Stimulated activated naive CD8-positive, alpha-beta T cell treated with anti-CD3 and anti-CD28 coated beads, Interleukin-15, amount 100 ng/mL, for 72 hours (primary cell): Measurements from ENCODE around the gene CYREN.

Source experiments
- ATAC-seq: fragments of 150-1000 bp; cut with Tn5 transposase; 2 replicates; pipeline ENCODE4 v1.10.0; 2021; ENCODE audit warnings: mild to moderate bottlenecking, moderate library complexity
- DNase-seq, 2 donors: peaks; one replicate each; pipeline ENCODE4 v3.0.0; 2021 to 2022
- H3K27ac Mint-ChIP-seq, 2 donors: one replicate each; pipeline ENCODE4 v1.8.0; 2022; ENCODE audit warnings: mild to moderate bottlenecking in 2 of 2, mixed read lengths in 2 of 2, moderate library complexity in 2 of 2
- H3K27me3 Mint-ChIP-seq: one replicate; pipeline ENCODE4 v1.8.0; 2022; ENCODE audit warnings: mixed read lengths
- H3K4me1 Mint-ChIP-seq: one replicate; pipeline ENCODE4 v1.8.0; 2022; ENCODE audit warnings: mild to moderate bottlenecking, mixed read lengths
- H3K4me3 Mint-ChIP-seq, 2 donors: one replicate each; pipeline ENCODE4 v1.8.0; 2022; ENCODE audit warnings: mild to moderate bottlenecking in 2 of 2, mixed read lengths in 2 of 2, moderate library complexity in 1 of 2
- H3K9me3 Mint-ChIP-seq, 2 donors: one replicate each; pipeline ENCODE4 v1.8.0; 2022; ENCODE audit warnings: mixed read lengths in 2 of 2

Gene CYREN

DNA sequence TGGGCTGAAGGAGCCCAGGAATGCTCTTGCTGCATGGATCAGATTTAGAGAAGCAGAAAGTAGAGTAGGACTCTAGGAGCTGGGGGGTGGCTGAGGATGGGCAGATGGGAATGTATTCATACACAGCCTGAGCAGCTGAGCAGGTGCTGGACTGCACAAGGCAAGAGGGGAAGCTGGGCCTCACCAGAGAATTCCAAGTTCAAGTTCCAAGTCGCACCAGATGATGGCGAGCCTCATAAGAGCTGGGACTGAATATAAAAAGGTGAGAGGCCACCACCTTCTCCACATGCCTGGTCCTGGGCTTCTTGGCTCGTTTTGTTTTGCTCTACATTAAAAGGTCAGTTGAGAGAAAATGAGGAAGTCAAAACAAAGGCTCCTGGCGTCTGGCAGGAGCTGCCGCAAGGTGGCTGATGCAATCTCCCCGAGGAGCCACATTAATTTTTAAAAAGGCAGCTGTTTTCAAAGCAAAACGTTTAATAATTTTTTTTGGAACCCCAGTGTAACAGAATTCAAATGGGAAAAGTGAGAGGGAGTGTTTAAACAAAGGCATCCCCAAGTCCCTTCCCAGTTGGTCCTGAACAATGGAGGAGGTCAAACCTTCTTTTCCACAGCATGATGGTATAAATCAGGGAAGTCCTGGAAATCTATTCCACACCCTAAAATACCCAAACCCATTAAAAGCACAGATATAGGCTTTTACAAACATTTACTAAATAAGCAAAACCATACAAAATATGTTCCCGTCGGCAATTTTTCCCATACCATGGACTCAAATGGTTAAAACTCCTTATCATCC is 9.5 kb downstream of the CYREN start:
- peak overlapping the region; percentile 97 to 99 for H3K27ac Mint-ChIP-seq
- ATAC-seq (no peak), DNase-seq (no peak)
- H3K4me3 Mint-ChIP-seq = peak overlapping the region; percentile 16 to 79
- peaks cover 27 to 43% of the 10 kb centered on the region in 2 donors for H3K9me3 Mint-ChIP-seq
- H3K4me1 Mint-ChIP-seq = peaks cover 78% of the 10 kb centered on the region
- no peaks in the 10 kb centered on the region for H3K27me3 Mint-ChIP-seq

- peaks cover 32 to 47% of the 10 kb centered on the region in 2 donors for H3K9me3 Mint-ChIP-seq
- no peak for DNase-seq
- H3K4me3 Mint-ChIP-seq = peak overlapping the region; percentile 56 to 79
- H3K4me1 Mint-ChIP-seq = peaks cover 71% of the 10 kb centered on the region
- ATAC-seq = peak; percentile 48
- H3K27me3 Mint-ChIP-seq = no peaks in the 10 kb centered on the region
- peak overlapping the region; percentile 97 to 99 for H3K27ac Mint-ChIP-seq
These were observed 10.2 kb downstream of the CYREN start for GRCh38 chr7:135160098-135160857.

DNA sequence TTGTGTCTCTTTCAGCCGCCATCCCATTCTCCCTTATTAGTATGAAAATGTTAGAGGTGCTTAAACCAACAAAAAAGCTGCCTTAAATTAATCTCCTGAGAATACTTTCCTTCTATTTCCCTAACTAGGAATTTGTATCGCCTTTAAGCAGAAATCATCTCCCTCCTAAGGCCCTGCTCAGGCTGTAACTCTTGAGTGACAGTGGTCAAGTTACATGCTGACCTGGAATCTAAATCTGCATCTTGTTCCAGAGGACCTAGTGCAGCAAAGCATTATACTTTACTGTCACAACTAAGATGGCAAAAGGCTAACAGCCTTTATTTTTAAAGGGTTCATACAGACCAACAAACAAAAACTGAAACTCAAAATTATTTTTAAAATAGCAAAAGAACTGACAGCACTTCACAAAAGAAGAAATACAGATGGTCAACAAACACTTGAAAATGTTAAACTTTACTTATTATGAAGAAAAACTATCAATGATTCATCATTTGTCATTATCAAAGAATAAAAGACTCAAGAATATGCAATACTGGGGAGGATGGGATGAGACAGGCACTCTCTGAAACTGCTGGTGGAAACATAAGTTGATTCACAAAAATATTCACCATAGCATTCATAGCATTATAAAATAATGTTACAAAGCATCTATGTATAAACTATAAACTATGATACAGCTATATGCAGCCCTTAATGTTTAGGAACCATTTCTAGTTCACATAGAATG is 11.0 kb downstream of the CYREN start:
- peaks cover 39 to 55% of the 10 kb centered on the region in 2 donors for H3K9me3 Mint-ChIP-seq
- H3K27me3 Mint-ChIP-seq = no peaks in the 10 kb centered on the region
- peak overlapping the region; percentile 51 to 99 for H3K27ac Mint-ChIP-seq
- H3K4me3 Mint-ChIP-seq = peak overlapping the region; percentile 28 to 53
- DNase-seq (no peak), ATAC-seq (no peak)
- peaks cover 68% of the 10 kb centered on the region for H3K4me1 Mint-ChIP-seq

DNA sequence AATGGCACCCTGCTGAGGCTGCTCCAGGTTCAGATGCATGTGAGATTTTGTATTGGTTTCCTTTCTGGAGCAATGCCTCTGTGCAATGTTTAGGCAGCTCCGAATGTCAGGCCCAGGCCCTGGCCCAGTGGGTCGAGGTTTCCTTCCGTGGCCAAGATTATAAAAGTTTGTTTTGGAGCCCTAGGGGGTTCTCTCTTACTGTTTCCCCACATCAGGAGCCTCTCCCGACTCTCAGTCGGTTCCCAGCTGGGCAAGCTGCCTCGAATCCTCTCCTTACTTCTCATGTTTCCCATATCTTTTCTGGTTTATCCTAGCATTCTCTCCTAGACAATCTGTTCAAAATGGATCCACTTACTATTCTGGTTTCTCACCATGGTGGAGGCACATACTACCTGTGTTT is 11.6 kb downstream of the CYREN start:
- peak overlapping the region in 1 of 2 donors; percentile 92 for H3K27ac Mint-ChIP-seq
- H3K4me1 Mint-ChIP-seq = peaks cover 68% of the 10 kb centered on the region
- no peaks in the 10 kb centered on the region for H3K27me3 Mint-ChIP-seq
- no peak for DNase-seq
- H3K4me3 Mint-ChIP-seq = no peak overlapping the region
- H3K9me3 Mint-ChIP-seq = peaks cover 46 to 61% of the 10 kb centered on the region in 2 donors
- no peak for ATAC-seq

DNA sequence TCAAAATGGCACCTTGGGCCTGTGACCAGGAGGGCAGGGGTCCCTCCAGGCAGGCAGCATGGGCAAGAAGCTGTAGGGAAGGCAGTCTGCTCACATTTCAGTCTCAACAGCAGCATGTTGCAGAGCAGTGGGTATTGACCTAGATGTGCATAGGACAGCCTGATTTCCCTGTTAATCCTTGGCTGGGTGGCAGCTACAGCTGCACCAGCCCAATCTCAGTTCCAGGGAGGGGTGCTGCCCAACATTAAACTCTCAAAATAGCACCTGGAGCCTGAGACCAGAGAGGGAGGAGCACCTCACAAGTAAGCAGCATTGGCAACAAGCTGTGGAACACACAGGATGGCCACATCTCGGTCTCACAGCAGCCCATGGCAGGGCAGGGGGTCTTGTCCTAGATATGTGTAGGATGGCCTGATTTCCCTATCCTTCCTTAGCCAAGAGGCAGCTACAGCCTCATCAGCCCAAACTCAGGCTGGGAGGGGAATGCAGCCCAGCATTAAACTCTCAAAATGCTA is 12.3 kb downstream of the CYREN start:
- H3K9me3 Mint-ChIP-seq = peaks cover 47 to 66% of the 10 kb centered on the region in 2 donors
- ATAC-seq = no peak

GRCh38 chr7:135156290-135156689 is 14.2 kb downstream of the CYREN start:
- DNase-seq (no peak), ATAC-seq (no peak)
- Mint-ChIP-seq H3K4me1 (peaks cover 61% of the 10 kb centered on the region), H3K9me3 (peaks cover 33 to 56% of the 10 kb centered on the region in 2 donors), H3K27me3 (no peaks in the 10 kb centered on the region), H3K27ac (no peak overlapping the region), H3K4me3 (no peak overlapping the region)

More for the DNA sequence above, 12.3 kb downstream of the CYREN start:
- Mint-ChIP-seq H3K27ac (peak overlapping the region in 1 of 2 donors; percentile 37), H3K4me1 (peaks cover 72% of the 10 kb centered on the region), H3K4me3 (no peak overlapping the region), H3K27me3 (no peaks in the 10 kb centered on the region)
- no peak for DNase-seq

DNA sequence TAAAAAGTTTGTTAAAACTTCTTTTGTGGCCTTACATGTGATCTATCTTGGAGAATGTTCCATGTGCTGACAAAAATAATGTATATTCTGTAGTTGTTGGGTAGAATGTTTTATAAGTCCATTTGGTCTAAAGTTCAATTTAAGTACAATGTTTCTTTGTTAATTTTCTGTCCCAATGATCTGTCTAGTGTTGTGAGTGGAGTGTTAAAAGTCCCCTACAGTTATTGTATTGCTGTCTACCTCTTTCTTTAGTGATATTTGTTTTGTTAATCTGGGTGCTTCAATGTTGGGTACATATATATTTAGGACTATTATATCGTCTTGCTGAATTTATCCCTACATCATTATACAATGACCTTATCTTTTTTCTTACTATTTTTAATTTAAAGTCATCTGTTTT is 15.8 kb downstream of the CYREN start:
- DNase-seq = no peak
- peak overlapping the region in 1 of 2 donors; percentile 35 for H3K4me3 Mint-ChIP-seq
- H3K9me3 Mint-ChIP-seq = peaks cover 33 to 50% of the 10 kb centered on the region in 2 donors
- no peak overlapping the region for H3K27ac Mint-ChIP-seq
- no peaks in the 10 kb centered on the region for H3K27me3 Mint-ChIP-seq
- peaks cover 61% of the 10 kb centered on the region for H3K4me1 Mint-ChIP-seq
- ATAC-seq = no peak

DNA sequence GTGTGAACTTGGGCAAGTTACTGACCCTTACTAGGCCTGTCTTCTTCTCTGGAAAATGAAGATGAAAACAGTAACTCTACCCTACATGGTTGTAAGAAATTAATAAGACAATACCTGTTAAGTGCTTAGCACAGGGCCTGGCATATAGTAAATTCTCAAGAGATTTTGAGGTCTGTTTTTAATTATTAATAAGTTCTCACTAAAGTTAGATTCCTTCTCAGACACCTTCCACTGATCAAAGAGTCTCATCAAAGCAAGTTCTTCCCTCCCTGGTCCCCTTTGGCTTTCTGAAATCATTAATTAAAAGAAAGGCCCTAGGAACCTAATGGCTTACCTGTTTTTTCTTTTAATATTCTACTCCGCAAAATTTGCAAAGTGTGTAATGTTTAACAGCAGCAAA is 18.1 kb downstream of the CYREN start:
- Mint-ChIP-seq H3K27ac (peak overlapping the region in 1 of 2 donors; percentile 91), H3K9me3 (peaks cover 33 to 44% of the 10 kb centered on the region in 2 donors), H3K4me3 (no peak overlapping the region), H3K27me3 (no peaks in the 10 kb centered on the region), H3K4me1 (peaks cover 42% of the 10 kb centered on the region)
- DNase-seq = no peak
- no peak for ATAC-seq

GRCh38 chr7:135151533-135151932 is 19.0 kb downstream of the CYREN start:
- Mint-ChIP-seq H3K9me3 (peaks cover 25 to 35% of the 10 kb centered on the region in 2 donors), H3K27ac (peak overlapping the region in 1 of 2 donors; percentile 6), H3K4me3 (peak overlapping the region; percentile 11 to 92), H3K27me3 (no peaks in the 10 kb centered on the region), H3K4me1 (peaks cover 47% of the 10 kb centered on the region)
- DNase-seq (no peak), ATAC-seq (no peak)

DNA sequence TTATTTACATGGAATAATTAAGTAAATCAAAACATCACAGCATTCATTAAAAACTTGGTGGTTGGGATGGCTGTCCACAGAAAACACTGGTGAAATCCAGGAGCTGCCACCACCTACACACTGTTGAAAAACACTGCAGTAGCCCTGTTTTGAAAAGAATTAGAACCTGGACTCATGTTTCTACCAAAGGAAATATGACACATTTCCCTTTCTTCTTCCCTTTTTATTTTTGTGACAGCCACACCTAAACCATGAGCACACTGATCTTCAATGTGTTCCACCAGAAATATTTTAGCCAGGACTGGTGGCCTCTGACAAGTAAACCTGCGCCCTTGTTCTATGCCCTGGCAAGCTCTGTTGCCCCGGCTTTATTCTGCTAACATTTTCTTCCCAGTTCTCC is 19.4 kb downstream of the CYREN start:
- peak overlapping the region; percentile 11 to 92 for H3K4me3 Mint-ChIP-seq
- H3K27me3 Mint-ChIP-seq = no peaks in the 10 kb centered on the region
- peaks cover 51% of the 10 kb centered on the region for H3K4me1 Mint-ChIP-seq
- DNase-seq (no peak), ATAC-seq (no peak)
- peak overlapping the region in 1 of 2 donors; percentile 6 for H3K27ac Mint-ChIP-seq
- H3K9me3 Mint-ChIP-seq = peaks cover 21 to 31% of the 10 kb centered on the region in 2 donors

DNA sequence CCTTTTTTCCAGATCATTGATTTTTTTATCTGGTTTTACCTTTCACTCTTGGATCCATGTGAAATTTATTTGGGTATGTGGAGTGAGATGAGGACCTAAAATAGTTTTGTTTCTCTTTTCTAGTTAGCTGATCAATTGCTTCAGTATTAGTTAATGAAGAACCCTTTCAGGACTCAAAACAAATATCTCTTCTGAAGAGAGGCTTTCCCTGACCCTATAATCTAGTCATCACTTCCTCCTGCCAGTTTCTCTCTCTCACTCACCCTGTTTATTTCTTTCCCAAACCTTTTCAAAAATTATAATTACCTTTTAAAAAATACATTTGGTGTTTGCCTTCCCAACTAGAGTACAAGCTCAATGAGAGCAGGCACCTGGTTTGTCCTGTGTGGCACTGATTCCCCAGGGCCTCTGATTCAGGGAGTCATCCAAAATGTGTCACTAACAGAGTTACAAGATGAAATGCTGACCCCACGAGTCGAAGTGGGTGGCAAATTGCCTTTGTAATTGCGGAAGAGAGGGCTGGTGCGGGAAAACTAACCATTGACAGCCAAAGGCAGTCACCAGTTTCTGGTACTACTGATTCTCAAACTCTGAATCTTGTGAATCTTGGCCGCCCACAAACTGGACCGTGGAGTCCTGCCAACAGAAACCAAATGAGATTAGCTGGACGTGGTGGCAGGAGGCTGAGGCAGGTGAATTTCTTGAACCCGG is 20.3 kb downstream of the CYREN start:
- DNase-seq = no peak
- Mint-ChIP-seq H3K4me1 (peaks cover 60% of the 10 kb centered on the region), H3K27ac (peak overlapping the region; percentile 64 to 85), H3K4me3 (peak overlapping the region; percentile 75 to 92), H3K9me3 (peaks cover 15 to 25% of the 10 kb centered on the region in 2 donors), H3K27me3 (no peaks in the 10 kb centered on the region)
- no peak for ATAC-seq

DNA sequence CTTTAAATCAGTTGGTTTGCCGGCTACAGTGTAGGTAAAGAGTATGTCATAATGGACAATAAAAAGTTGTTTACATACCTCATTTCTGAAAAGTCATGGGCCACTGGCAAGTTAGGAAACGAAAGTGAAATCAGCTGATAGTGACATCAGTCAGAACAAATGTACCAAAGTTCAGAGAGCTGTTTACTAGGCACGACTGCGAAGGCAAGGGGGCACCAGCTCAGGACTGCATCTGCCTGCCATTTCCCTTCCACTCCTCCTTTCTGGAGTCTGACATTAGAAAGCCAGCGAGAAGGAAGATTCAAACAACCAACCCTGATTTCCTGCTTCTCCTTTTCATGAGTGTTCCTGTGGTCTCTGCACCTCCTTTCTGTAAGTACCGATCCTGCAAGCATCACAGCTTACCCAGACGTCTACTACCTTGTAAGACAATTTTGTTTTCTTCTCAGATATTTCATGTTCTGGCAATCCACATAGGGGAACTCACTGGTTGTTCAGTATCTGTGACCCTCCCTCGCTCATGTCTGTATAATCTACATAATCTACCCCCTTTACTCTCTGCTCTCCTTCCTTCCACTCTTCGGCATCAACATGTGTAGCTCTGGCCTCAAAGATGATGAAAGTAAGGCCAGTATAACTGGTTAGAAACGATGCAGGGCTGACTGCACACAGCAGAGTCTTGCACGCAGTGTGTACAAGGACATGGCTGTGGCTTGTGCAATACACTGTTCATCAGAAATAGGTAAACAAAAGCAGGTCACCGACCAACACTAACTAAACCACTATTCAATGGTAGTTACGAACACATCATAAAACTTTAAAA is 22.4 kb downstream of the CYREN start, which contains the start of gene TMEM140:
Gene TMEM140, plus strand, starts transcription at position 174 of the 823 bp plus-strand sequence. CDS start 16,370 bp downstream, outside the sequence.
- Mint-ChIP-seq H3K4me1 (peaks cover 54% of the 10 kb centered on the region), H3K27ac (peak within 1 kb of the TSS; percentile 92 to 98), H3K27me3 (no peaks in the 10 kb centered on the region), H3K9me3 (peaks cover 0 to 7% of the 10 kb centered on the region in 2 donors), H3K4me3 (peak within 1 kb of the TSS; percentile 75 to 92)
- DNase-seq = peak; percentile 62 to 75
- peak; percentile 89 for ATAC-seq

- DNase-seq (peak; percentile 31 to 39), ATAC-seq (peak; percentile 24)
- Mint-ChIP-seq H3K4me1 (peaks cover 54% of the 10 kb centered on the region), H3K4me3 (peak overlapping the region; percentile 75 to 92), H3K9me3 (no peaks in the 10 kb centered on the region), H3K27ac (peak overlapping the region; percentile 92 to 98), H3K27me3 (no peaks in the 10 kb centered on the region)
These were observed 23.1 kb downstream of the CYREN start for GRCh38 chr7:135147341-135147898.
